H1 (cell line): ENCODE data around the gene TSPOAP1. TPM values are rescaled to one million over a fixed set of nuclear protein-coding genes. Genes with fewer than 3 reads are reported as not detected.

Source experiments
- CHD7 ChIP-seq: fragments of 300-600 bp; sonication (generic); IDR thresholded peaks from 2 replicates; pipeline ENCODE4 v1.7.1; 2012; ENCODE audit warnings: low read length, moderate library complexity, mild to moderate bottlenecking, inconsistent platforms; ENCODE audit not compliant: insufficient replicate concordance
- YY1 ChIP-seq: IDR thresholded peaks from 2 replicates; pipeline ENCODE4 v1.6.1; 2011; ENCODE audit warnings: low read depth, mild to moderate bottlenecking, low read length
- polyA plus RNA-seq, 7 experiments: library from polyadenylated mRNA; depleted of rRNA in 3 of 7; stranded (reverse) in 5 of 7; unstranded in 2 of 7; fragments of >200 nt in 5 of 7; fragments of 200-250 nt in 2 of 7; gene quantifications; 1 replicate in 5 of 7; 2 replicates in 1 of 7; 4 replicates in 1 of 7; pipeline versions ENCODE4 v1.2.1 to v1.2.3, GENCODE V29; 2011 to 2013; ENCODE audit warnings: missing spikeins in 2 of 7, mixed read lengths in 2 of 7
- total RNA-seq: library from RNA; stranded (reverse); fragmentation: NEBNext Ultra II Directional; extraction: Animal tissue kit (Norgen Biotek cat#: 25700); gene quantifications from 2 replicates; pipeline ENCODE4 v1.2.1, GENCODE V29; 2021

Gene TSPOAP1
- total and polyA plus RNA-seq, 2 of the 8 experiments (the other 6 are each of a cell fraction or from before 2014, with no cell fraction given): 7.6 to 9.2 TPM

- no peak for TF ChIP-seq CHD7
- TF ChIP-seq YY1: no peak
Measured at GRCh38 chr17:58331815-58332777, 3.5 kb upstream of the TSPOAP1 start (continued).
